ENCODE results near the gene TNPO1.

- TF ChIP-seq CTCF (IDR thresholded peaks at IDR 0.05; ENCODE audit: low read length) (no peak), EZH2 (optimal IDR thresholded peaks at IDR 0.05; ENCODE audit: low read depth, low read length) (no peak), EZH2phosphoT487 (IDR thresholded peaks at IDR 0.05; ENCODE audit: low read length) (no peak)
Measured at GRCh38 chr5:72840041-72840440, 23.6 kb downstream of the TNPO1 start.
